ENCODE measurements around the gene DGKE. TPM values are rescaled to one million over a fixed set of nuclear protein-coding genes. Genes with fewer than 3 reads are reported as not detected.

Gene DGKE
- total and polyA plus RNA-seq, 2 experiments from 2014 or later, result 5.0 to 6.3 TPM

DNA sequence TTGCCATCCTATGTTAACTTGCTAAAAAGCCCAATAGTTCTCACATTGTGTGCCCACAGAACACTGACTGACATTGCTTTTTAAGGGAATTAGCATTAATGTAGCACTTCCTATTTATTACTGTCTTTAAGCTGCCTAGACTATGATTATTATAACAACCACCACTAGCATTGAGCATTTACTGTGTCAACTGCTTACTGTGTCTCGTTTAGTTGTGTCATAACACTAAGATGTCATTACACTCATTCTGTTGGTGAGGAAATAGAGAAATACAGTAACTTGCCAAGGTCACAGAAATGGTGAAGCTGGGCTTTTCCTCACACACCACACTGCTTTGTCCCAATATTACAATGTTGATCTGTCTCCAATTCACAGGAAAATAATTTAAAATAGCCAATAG, 49.7 kb downstream of the DGKE start:
- Histone ChIP-seq H3K4me3 (no peak overlapping the region), H3K27me3 (no peaks in the 10 kb centered on the region), H3K27ac (no peak overlapping the region), H3K9me3 (ENCODE audit: low read depth) (no peaks in the 10 kb centered on the region), H3K36me3 (no peaks in the 10 kb centered on the region), H3K4me1 (ENCODE audit: low read depth) (no peaks in the 10 kb centered on the region)
- TF ChIP-seq, protein P1, sequence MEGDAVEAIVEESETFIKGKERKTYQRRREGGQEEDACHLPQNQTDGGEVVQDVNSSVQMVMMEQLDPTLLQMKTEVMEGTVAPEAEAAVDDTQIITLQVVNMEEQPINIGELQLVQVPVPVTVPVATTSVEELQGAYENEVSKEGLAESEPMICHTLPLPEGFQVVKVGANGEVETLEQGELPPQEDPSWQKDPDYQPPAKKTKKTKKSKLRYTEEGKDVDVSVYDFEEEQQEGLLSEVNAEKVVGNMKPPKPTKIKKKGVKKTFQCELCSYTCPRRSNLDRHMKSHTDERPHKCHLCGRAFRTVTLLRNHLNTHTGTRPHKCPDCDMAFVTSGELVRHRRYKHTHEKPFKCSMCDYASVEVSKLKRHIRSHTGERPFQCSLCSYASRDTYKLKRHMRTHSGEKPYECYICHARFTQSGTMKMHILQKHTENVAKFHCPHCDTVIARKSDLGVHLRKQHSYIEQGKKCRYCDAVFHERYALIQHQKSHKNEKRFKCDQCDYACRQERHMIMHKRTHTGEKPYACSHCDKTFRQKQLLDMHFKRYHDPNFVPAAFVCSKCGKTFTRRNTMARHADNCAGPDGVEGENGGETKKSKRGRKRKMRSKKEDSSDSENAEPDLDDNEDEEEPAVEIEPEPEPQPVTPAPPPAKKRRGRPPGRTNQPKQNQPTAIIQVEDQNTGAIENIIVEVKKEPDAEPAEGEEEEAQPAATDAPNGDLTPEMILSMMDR (IDR thresholded peaks at IDR 0.05; ENCODE audit: low read depth, low read length), result no peak
- no peak for DNase-seq (ENCODE audit: low read depth in 1 of 2, low spot score in 1 of 2)

DNA sequence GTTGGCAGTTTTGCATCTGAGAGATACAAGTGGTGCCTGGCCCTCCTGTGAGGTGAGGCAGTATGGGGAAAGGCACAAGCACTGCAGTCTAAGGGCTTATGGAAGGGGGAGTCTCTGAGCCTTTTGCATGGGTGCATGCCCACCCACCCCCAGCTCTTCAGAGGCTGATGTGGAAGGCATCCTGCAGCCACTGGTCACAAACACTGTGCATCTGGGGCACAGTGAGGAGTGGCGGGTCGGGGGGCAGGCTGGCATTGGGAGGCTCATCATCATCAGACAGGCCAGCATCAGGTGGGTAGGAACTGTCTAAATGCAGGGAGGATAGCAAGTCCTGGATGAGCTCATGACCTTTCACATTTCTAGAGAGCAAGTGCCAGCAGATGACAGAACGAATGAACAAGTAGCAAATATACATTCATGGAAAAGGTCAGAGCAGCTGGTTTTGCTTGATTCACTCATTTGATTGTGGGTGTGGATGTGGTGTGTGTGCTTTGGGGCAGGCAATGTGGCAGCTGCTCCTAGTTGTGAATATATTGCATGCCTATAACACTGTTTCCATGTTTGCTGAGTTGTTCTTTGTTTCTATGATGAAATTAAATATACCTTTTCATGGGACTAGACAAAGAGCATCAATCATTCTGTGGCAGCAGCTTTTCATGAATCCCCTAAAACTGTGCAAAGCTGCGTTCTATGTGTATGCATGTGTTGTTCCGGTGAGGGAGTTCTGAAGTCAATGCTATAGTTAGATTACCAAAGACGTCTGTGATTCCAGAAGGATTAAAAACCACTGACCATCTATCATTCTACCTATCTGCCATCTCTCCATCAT, 50.7 kb downstream of the DGKE start:
- Histone ChIP-seq H3K27me3 (no peaks in the 10 kb centered on the region), H3K4me1 (ENCODE audit: low read depth) (no peaks in the 10 kb centered on the region), H3K36me3 (no peaks in the 10 kb centered on the region), H3K9me3 (ENCODE audit: low read depth) (no peaks in the 10 kb centered on the region), H3K27ac (no peak overlapping the region), H3K4me3 (no peak overlapping the region)
- TF ChIP-seq, protein P1 (IDR thresholded peaks at IDR 0.05; ENCODE audit: low read depth, low read length), result no peak
- no peak for DNase-seq (ENCODE audit: low read depth in 1 of 2, low spot score in 1 of 2)

DNA sequence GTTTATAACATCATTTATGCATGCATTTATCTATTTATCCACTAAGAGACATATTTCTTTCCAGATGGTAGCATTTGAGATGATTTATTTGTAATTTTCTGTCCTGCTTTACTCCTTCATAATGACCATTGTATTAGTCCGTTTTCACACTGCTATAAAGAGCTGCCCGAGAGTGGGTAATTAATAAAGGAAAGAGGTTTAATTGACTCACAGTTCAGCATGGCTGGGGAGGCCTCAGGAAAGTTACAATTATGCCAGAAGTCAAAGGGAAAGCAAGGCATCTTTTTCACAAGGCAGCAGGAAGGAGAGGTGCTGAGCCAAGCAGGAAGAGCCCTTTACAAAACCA, 51.3 kb downstream of the DGKE start:
- TF ChIP-seq, protein P1 (IDR thresholded peaks at IDR 0.05; ENCODE audit: low read depth, low read length), result no peak
- Histone ChIP-seq H3K36me3 (no peaks in the 10 kb centered on the region), H3K9me3 (ENCODE audit: low read depth) (no peaks in the 10 kb centered on the region), H3K27ac (no peak overlapping the region), H3K4me3 (no peak overlapping the region), H3K27me3 (no peaks in the 10 kb centered on the region), H3K4me1 (ENCODE audit: low read depth) (no peaks in the 10 kb centered on the region)
- no peak for DNase-seq (ENCODE audit: low read depth in 1 of 2, low spot score in 1 of 2)

GRCh38 chr17:56886288-56886731, 52.4 kb downstream of the DGKE start:
- DNase-seq (ENCODE audit: low read depth in 1 of 2, low spot score in 1 of 2), result no peak
- no peaks in the 10 kb centered on the region for H3K27me3 ChIP-seq
- H3K9me3 ChIP-seq (ENCODE audit: low read depth), result no peaks in the 10 kb centered on the region
- H3K4me3 ChIP-seq, result no peak overlapping the region
- no peaks in the 10 kb centered on the region for H3K36me3 ChIP-seq
- TF ChIP-seq, protein P1 (IDR thresholded peaks at IDR 0.05; ENCODE audit: low read depth, low read length), result no peak
- no peaks in the 10 kb centered on the region for H3K4me1 ChIP-seq (ENCODE audit: low read depth)
- H3K27ac ChIP-seq, result no peak overlapping the region

- Histone ChIP-seq H3K27ac (no peak overlapping the region), H3K4me3 (no peak overlapping the region), H3K36me3 (no peaks in the 10 kb centered on the region), H3K27me3 (no peaks in the 10 kb centered on the region), H3K4me1 (ENCODE audit: low read depth) (no peaks in the 10 kb centered on the region), H3K9me3 (ENCODE audit: low read depth) (no peaks in the 10 kb centered on the region)
- TF ChIP-seq, protein P1 (IDR thresholded peaks at IDR 0.05; ENCODE audit: low read depth, low read length), result no peak
- DNase-seq (ENCODE audit: low read depth in 1 of 2, low spot score in 1 of 2), result no peak
Observed at GRCh38 chr17:56887105-56887504, 53.2 kb downstream of the DGKE start.
